Mononuclear cell (primary cell): ENCODE results near the gene EIF4EBP2. TPM values are rescaled to one million over a fixed set of nuclear protein-coding genes. Genes with fewer than 3 reads are reported as not detected.

Experiments used
- H3K27me3 ChIP-seq: 2 replicates; pipeline ENCODE4 v1.6.0; 2011; ENCODE audit warnings: low read length, control low read depth; ENCODE audit not compliant: insufficient read depth
- H3K4me1 ChIP-seq: 2 replicates; pipeline ENCODE4 v1.5.1; 2011; ENCODE audit warnings: mild to moderate bottlenecking, low read length, control low read depth; ENCODE audit not compliant: insufficient read depth
- H3K4me3 ChIP-seq: 2 replicates; pipeline ENCODE4 v1.5.1; 2011; ENCODE audit warnings: mild to moderate bottlenecking, low read length, moderate library complexity
- H3K9me3 ChIP-seq: 2 replicates; pipeline ENCODE4 v1.5.1; 2011; ENCODE audit warnings: low read depth, mild to moderate bottlenecking, control low read depth, low read length
- total RNA-seq: library from RNA; depleted of rRNA; stranded (reverse); fragments of >200 nt; gene quantifications from one replicate; pipeline ENCODE4 v1.2.3, GENCODE V29; 2012

EIF4EBP2 gene
- total RNA-seq, 1 donor, result 29.8 TPM

GRCh38 chr10:70369498-70370018 is 34.4 kb upstream of the EIF4EBP2 start:
- Histone ChIP-seq H3K9me3 (no peaks in the 10 kb centered on the region), H3K4me3 (no peak overlapping the region)

GRCh38 chr10:70370766-70371165 is 33.2 kb upstream of the EIF4EBP2 start:
- no peaks in the 10 kb centered on the region for H3K9me3 ChIP-seq
- no peak overlapping the region for H3K4me3 ChIP-seq
- no peaks in the 10 kb centered on the region for H3K4me1 ChIP-seq
- H3K27me3 ChIP-seq, result no peaks in the 10 kb centered on the region

More at GRCh38 chr10:70369498-70370018, 34.4 kb upstream of the EIF4EBP2 start:
- Histone ChIP-seq H3K27me3 (no peaks in the 10 kb centered on the region), H3K4me1 (peaks cover 3% of the 10 kb centered on the region)

DNA sequence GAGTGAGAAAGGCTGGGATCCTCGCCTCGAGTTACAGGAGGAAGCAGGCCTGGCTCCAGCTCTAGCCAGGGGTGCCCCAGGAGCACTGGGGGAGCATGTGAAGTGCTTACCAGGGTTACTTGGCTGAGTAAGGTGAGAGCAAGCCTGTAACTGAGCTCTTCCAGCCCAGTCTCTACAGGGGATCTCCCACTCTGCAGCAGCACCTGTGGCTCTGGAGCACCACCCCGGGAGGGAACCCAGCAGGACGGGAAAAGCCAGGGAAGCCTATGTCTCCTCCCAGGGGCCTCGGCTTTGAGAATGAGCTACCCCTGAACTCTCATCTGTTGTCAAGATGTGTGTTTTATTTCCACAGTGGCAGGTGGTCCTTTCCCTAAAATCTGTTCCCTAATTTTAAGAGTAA is 32.1 kb upstream of the EIF4EBP2 start:
- no peaks in the 10 kb centered on the region for H3K4me1 ChIP-seq
- no peaks in the 10 kb centered on the region for H3K27me3 ChIP-seq
- no peaks in the 10 kb centered on the region for H3K9me3 ChIP-seq
- H3K4me3 ChIP-seq, result no peak overlapping the region

DNA sequence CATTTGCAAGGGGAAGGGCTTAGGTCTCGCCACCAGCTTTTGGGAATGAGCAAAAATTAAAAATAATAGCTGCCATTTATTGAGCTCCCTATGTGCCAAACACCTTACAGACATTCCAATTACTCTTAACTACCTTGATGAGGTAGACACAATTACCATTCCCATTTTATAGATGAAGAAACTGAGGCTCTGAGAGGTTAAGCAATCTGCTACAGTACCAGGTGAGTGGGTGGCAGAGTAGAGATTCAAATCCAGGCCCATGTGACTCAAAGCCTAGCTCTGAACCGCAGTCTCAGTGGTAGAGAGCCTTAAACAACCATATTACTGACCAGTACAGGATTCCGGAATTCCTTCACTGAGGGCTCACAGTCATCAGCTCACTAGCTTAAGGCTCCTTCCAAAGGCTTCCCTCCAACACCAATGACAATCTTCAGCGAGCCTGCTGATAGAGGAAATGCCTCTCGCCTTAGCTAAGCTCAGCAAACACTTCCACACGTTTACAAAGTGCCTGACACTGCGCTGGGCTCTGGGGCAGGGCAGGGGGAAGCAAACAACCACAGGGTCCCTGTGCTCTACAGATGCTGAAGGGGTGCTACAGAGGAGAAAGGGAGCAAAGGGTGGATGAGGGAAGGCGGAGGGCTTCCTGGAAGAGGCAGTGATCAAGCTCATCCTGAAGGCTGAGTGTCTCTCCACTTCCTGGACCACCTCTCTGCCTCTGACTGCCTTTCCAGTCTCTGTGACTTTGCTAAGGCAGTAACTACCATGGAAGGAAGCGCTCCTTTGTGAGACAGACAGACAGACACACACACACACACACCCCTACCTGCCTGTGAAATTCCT is 28.9 kb upstream of the EIF4EBP2 start:
- no peak overlapping the region for H3K4me3 ChIP-seq
- H3K9me3 ChIP-seq, result no peaks in the 10 kb centered on the region
- H3K4me1 ChIP-seq, result no peaks in the 10 kb centered on the region
- no peaks in the 10 kb centered on the region for H3K27me3 ChIP-seq

DNA sequence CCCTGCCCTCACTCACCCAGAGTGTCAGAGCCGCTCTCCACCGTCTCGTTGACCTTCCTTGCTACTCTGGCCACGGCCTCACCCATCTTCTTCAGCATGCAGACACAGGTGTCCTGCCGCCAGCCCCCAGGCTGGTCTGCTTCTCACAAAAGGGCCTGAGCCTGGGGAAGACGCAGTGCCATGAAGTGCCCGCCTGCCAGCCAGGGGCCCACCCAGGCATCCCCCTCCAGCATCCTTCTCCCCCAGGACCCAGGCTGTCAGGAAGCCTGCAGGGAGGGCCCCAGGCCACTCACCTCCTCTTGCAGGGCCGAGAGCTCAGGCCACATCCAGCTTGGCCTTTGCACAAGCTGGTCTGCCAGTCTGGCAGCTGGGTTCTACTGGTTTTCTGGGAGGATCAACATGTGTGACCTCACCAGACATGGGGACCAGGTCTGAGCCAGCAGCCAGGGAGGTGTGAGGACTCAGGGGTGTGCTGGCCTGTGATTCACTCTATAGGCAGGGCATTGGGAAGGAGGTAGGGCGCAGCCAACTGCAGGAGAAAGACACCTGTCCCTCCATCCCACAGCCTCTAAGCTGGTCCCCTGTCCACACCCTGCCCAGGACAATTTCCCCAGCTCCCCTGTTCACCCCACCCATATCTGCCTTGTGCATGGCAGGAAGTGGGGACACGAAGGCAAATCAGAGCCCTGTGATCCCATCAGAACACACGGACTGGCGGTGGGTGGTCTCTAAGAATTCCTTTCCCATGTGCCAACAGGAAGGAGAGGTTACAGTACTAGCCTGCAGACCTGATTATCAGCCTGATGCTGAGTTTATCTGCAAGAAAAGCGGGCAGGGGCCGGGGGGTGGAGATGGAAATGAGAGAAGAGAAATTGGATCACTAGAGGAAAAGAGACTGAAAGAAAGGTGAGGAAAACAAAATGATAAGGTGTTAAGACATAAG is 27.2 kb upstream of the EIF4EBP2 start:
- Histone ChIP-seq H3K4me1 (peaks cover 6% of the 10 kb centered on the region), H3K27me3 (peaks cover 3% of the 10 kb centered on the region), H3K9me3 (no peaks in the 10 kb centered on the region), H3K4me3 (no peak overlapping the region)

DNA sequence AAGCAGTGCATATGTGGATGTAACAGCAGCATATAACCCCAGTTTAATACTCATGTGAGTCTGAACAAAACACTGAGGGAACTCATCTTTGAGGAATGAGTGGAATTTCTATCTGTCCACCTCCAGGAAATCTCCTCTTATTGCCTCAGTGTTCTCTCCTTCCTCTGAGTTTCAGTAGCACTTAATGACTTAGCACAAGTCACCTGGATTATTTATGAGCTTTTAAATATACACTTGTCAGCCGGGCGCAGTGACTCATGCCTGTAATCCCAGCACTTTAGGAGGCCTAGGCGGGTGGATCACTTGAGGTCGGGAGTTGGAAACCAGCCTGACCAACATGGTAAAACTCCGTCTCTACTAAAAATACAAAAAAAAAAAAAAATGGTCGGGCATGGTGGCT is 25.8 kb upstream of the EIF4EBP2 start:
- Histone ChIP-seq H3K4me1 (peaks cover 17% of the 10 kb centered on the region), H3K27me3 (peaks cover 3% of the 10 kb centered on the region), H3K4me3 (no peak overlapping the region), H3K9me3 (no peaks in the 10 kb centered on the region)

GRCh38 chr10:70379581-70380176 is 24.3 kb upstream of the EIF4EBP2 start:
- Histone ChIP-seq H3K27me3 (peaks cover 3% of the 10 kb centered on the region), H3K4me3 (no peak overlapping the region), H3K9me3 (no peaks in the 10 kb centered on the region), H3K4me1 (peaks cover 17% of the 10 kb centered on the region)

DNA sequence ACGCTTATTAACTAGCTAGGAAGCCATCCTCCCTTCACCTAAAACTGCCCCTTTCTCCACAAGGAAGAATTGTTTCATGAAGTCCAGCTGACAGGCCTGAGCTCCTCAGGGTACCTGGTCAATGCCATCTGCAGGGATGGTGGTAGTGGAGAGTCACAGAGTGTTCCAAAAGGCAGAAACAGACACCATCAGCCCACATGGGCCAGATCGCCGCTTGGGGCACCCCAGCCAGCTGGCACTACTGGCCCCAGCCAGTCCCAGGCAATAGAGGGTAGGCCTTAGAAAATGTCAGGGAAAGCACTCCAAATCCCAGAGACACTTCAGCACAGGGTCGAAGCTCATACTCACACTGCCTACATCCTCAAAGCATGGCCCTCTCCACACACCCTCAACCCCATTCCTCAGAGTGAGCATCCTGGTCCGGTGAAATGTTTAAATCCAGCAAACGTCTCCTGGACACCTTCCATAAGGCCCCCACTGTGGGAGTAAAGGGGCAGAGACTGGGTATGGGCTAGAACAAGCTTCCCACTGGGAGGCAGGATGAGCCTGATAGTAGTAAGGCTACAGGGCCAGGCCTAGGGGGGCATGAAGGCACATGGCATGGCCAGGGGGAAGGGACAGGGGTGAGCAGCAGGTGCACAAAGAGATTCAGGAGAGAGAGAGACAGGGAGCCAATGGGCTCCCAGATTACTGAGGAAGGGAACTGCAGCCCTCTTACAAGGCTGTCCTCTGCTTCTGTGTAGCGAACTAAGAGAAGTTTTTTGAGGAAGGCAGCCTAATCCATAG is 23.4 kb upstream of the EIF4EBP2 start:
- Histone ChIP-seq H3K27me3 (peaks cover 3% of the 10 kb centered on the region), H3K4me3 (no peak overlapping the region), H3K9me3 (no peaks in the 10 kb centered on the region), H3K4me1 (peaks cover 17% of the 10 kb centered on the region)

DNA sequence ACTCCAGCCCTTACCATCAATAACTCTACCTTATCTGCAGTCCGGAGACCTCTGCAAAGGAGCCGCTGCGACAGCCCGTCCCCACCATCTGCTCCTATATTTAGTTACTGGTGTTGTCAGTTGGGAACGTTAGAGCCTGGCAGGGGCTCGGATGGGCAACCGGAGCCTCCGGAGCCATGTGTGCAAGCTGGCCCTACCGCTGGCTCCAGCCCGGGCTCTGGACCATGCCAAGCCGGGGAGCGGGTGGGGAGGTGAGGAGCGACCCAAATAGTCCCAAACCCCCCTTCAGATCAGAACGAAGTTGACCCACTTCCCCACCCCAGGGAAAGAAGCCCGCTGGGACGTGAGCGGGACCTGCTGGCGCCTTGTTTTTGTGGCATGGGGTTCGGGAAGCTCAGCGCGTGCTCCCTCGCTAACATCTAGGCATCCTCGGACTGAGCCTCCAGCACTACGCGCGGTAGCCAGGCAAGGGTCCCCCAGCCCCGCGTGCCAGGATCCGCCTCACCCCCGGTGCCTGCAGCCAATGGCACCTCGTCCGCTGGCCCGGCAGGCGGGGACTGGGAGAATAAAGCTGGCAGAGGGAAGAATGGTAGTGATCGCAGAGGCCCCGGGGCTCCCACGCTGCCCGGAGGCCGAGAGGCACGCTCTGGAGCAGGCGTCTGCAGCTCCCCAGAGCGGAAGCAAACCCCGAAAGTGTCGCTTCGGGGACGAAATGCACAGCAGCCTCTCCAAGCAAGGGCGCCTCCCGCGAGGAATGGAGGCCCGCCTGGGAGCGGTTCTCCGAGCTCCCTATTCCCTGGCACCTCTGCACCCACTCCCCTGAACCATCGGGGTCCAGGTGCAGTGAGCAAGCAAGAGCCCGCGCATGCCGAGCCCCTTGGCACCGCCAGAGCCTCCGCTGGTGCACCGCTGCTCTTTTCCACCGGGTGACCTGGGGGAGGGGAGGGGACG is 22.2 kb upstream of the EIF4EBP2 start:
- Histone ChIP-seq H3K9me3 (no peaks in the 10 kb centered on the region), H3K4me3 (peak overlapping the region; percentile 62), H3K27me3 (peaks cover 3% of the 10 kb centered on the region), H3K4me1 (peaks cover 17% of the 10 kb centered on the region)

- Histone ChIP-seq H3K27me3 (no peaks in the 10 kb centered on the region), H3K4me1 (peaks cover 6% of the 10 kb centered on the region), H3K4me3 (no peak overlapping the region), H3K9me3 (no peaks in the 10 kb centered on the region)
Measured at GRCh38 chr10:70391654-70392053, 12.3 kb upstream of the EIF4EBP2 start.

DNA sequence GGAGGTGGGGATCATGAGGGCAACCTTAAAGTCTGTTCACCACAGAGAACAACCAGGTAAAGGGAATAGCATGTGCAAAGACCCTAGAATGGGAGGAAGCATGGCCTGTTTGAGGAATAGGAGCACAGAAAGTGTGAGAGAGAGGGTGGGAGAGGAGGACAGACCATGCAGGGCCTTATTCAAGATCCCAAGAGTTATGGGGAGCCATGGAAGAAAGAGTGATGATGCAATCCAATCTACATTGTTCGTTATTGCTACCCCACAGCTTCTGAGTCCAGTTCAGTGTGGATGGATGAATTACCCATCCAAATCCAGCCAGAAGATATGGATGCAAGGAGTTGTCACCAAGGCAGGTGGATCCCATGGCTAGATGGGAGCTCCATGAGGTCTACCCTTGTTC is 7.8 kb upstream of the EIF4EBP2 start:
- Histone ChIP-seq H3K4me1 (no peaks in the 10 kb centered on the region), H3K4me3 (no peak overlapping the region), H3K9me3 (no peaks in the 10 kb centered on the region), H3K27me3 (no peaks in the 10 kb centered on the region)

- H3K4me1 ChIP-seq, result peaks cover 6% of the 10 kb centered on the region
- no peaks in the 10 kb centered on the region for H3K27me3 ChIP-seq
- no peak overlapping the region for H3K4me3 ChIP-seq
- no peaks in the 10 kb centered on the region for H3K9me3 ChIP-seq
Measured at GRCh38 chr10:70399177-70399576, 4.8 kb upstream of the EIF4EBP2 start.

GRCh38 chr10:70403483-70404035 is 386 bp upstream of the EIF4EBP2 start:
- peak overlapping the region; percentile 78 for H3K4me3 ChIP-seq
- H3K27me3 ChIP-seq, result no peaks in the 10 kb centered on the region
- peaks cover 26% of the 10 kb centered on the region for H3K4me1 ChIP-seq
- no peaks in the 10 kb centered on the region for H3K9me3 ChIP-seq
